IMR-90 (cell line): ENCODE results near the gene MRGPRF. TPM values are rescaled to one million over a fixed set of nuclear protein-coding genes. Genes with fewer than 3 reads are reported as not detected.
A peak's percentile ranks its signal among the peaks of the same experiment; 100 is the strongest.

Source experiments
- ATAC-seq: fragments of 200-7000 bp; cut with Tn5 transposase; 2 replicates; pipeline ENCODE4 v1.9.1; 2020; ENCODE audit warnings: low read depth, mild to moderate bottlenecking, moderate library complexity
- BruUV-seq: library from RNA; stranded (reverse); fragments of 400-500 nt; replicated peaks from 2 replicates; lab custom pipeline; 2021; lab: Mats Ljungman, UMichigan
- CTCF ChIA-PET: fragments of 300-600 bp; formaldehyde crosslinking; extraction: SDS; loops from one replicate; lab custom pipeline; 2021; ENCODE audit warnings: antibody characterized with exemption; lab: Yijun Ruan, JAX
- POLR2A ChIA-PET: fragments of 300-600 bp; sonication (Branson Sonifier 250); formaldehyde crosslinking; loops from one replicate; lab custom pipeline; 2022; ENCODE audit warnings: antibody characterized with exemption; ENCODE audit not compliant: unreplicated experiment; lab: Charles Lee
- DNase-seq: peaks from one replicate; pipeline ENCODE4 v3.0.0; 2013
- H2AFZ ChIP-seq: replicated peaks from 2 replicates; pipeline ENCODE3; 2013; ENCODE audit warnings: low read length, mild to moderate bottlenecking; ENCODE audit not compliant: poor library complexity
- H2AK5ac ChIP-seq: 2 replicates; pipeline ENCODE4 v1.6.1; 2013; ENCODE audit warnings: low read depth, low read length, inconsistent platforms
- H2AK9ac ChIP-seq: replicated peaks from 2 replicates; pipeline ENCODE3; 2013; ENCODE audit warnings: mild to moderate bottlenecking, low read depth, low read length, moderate library complexity; ENCODE audit not compliant: poor library complexity
- H2BK120ac ChIP-seq: 2 replicates; pipeline ENCODE4 v1.6.1; 2013; ENCODE audit warnings: low read depth, low read length, inconsistent platforms
- H2BK15ac ChIP-seq: 3 replicates; pipeline ENCODE4 v1.6.1; 2013; ENCODE audit warnings: low read depth, low read length, inconsistent platforms
- H2BK20ac ChIP-seq: 2 replicates; pipeline ENCODE4 v1.6.1; 2013; ENCODE audit warnings: low read depth, mild to moderate bottlenecking, inconsistent platforms, low read length, moderate library complexity
- H2BK5ac ChIP-seq: 2 replicates; pipeline ENCODE4 v1.6.1; 2013; ENCODE audit warnings: mild to moderate bottlenecking, low read depth, low read length, inconsistent platforms; ENCODE audit not compliant: poor library complexity, severe bottlenecking
- H3K14ac ChIP-seq: replicated peaks from 2 replicates; pipeline ENCODE4 v1.6.1; 2013; ENCODE audit warnings: low read depth, low read length, inconsistent platforms
- H3K18ac ChIP-seq: 2 replicates; pipeline ENCODE4 v1.6.1; 2013; ENCODE audit warnings: low read depth, low read length, control low read depth
- H3K23ac ChIP-seq: 2 replicates; pipeline ENCODE4 v1.6.1; 2013; ENCODE audit warnings: low read depth, low read length, inconsistent platforms
- H3K27ac ChIP-seq: 2 replicates; pipeline ENCODE4 v1.5.1; 2013; ENCODE audit warnings: mild to moderate bottlenecking, control low read depth, low read length; ENCODE audit not compliant: insufficient read depth
- H3K27me3 ChIP-seq: 2 replicates; pipeline ENCODE4 v1.6.1; 2013; ENCODE audit warnings: low read length; ENCODE audit not compliant: control insufficient read depth, insufficient read depth
- H3K36me3 ChIP-seq: 2 replicates; pipeline ENCODE4 v1.6.1; 2013; ENCODE audit warnings: low read length, mixed read lengths; ENCODE audit not compliant: control insufficient read depth, insufficient read depth
- H3K4ac ChIP-seq: 2 replicates; pipeline ENCODE4 v1.6.1; 2013; ENCODE audit warnings: low read depth, low read length, inconsistent platforms
- H3K4me1 ChIP-seq: 2 replicates; pipeline ENCODE4 v1.6.1; 2013; ENCODE audit warnings: low read length, mixed read lengths; ENCODE audit not compliant: control insufficient read depth, insufficient read depth
- H3K4me2 ChIP-seq: 2 replicates; pipeline ENCODE4 v1.6.1; 2013; ENCODE audit warnings: low read depth, mild to moderate bottlenecking, control low read depth, low read length, moderate library complexity
- H3K4me3 ChIP-seq: 2 replicates; pipeline ENCODE4 v1.5.1; 2013; ENCODE audit warnings: low read depth, mild to moderate bottlenecking, control low read depth, low read length, moderate library complexity; ENCODE audit not compliant: insufficient read depth
- H3K56ac ChIP-seq: 2 replicates; pipeline ENCODE4 v1.6.1; 2013; ENCODE audit warnings: low read length, inconsistent platforms; ENCODE audit not compliant: insufficient read depth; ENCODE audit errors: extremely low read depth
- H3K79me1 ChIP-seq, 2 experiments: 2 replicates each; pipeline ENCODE4 v1.6.1; 2013; ENCODE audit warnings: low read length in 2 of 2, inconsistent platforms in 1 of 2, low read depth in 1 of 2
- H3K9ac ChIP-seq: 2 replicates; pipeline ENCODE4 v1.6.1; 2013; ENCODE audit warnings: low read depth, low read length, control low read depth
- H3K9me1 ChIP-seq: 2 replicates; pipeline ENCODE4 v1.6.1; 2013; ENCODE audit warnings: low read length, inconsistent platforms; ENCODE audit not compliant: insufficient read depth
- H3K9me3 ChIP-seq: 2 replicates; pipeline ENCODE4 v1.6.1; 2013; ENCODE audit warnings: low read length; ENCODE audit not compliant: control insufficient read depth, insufficient read depth
- H4K20me1 ChIP-seq: 2 replicates; pipeline ENCODE4 v1.6.1; 2013; ENCODE audit warnings: low read length, inconsistent platforms; ENCODE audit not compliant: insufficient read depth
- H4K5ac ChIP-seq: 2 replicates; pipeline ENCODE4 v1.6.1; 2013; ENCODE audit warnings: mild to moderate bottlenecking, low read depth, low read length, control low read depth
- H4K8ac ChIP-seq, 2 experiments: 2 replicates each; pipeline ENCODE4 v1.6.1; 2013; ENCODE audit warnings: low read depth in 2 of 2, low read length in 2 of 2, control low read depth in 1 of 2, inconsistent platforms in 1 of 2
- H4K91ac ChIP-seq: 2 replicates; pipeline ENCODE4 v1.6.1; 2013; ENCODE audit warnings: low read depth, low read length, inconsistent platforms; ENCODE audit not compliant: insufficient read depth
- BHLHE40 ChIP-seq: fragments of 150-350 bp; IDR thresholded peaks from 2 replicates; pipeline ENCODE4 v1.6.1; 2016; ENCODE audit warnings: mild to moderate bottlenecking, low read depth, low read length
- CEBPB ChIP-seq: IDR thresholded peaks from 2 replicates; pipeline ENCODE4 v1.6.1; 2012; ENCODE audit warnings: low read depth, low read length, improper control_type of control experiment
- CHD1 ChIP-seq: IDR thresholded peaks from 2 replicates; pipeline ENCODE4 v1.6.1; 2012; ENCODE audit warnings: low read depth, low read length, improper control_type of control experiment
- FOS ChIP-seq: fragments of 150-350 bp; IDR thresholded peaks from 2 replicates; pipeline ENCODE4 v1.6.1; 2016; ENCODE audit warnings: low read depth, low read length
- MAFK ChIP-seq: IDR thresholded peaks from 2 replicates; pipeline ENCODE4 v1.6.1; 2012; ENCODE audit warnings: low read depth, low read length, improper control_type of control experiment
- MAZ ChIP-seq: IDR thresholded peaks from 2 replicates; pipeline ENCODE4 v1.6.1; 2012; ENCODE audit warnings: low read depth, mild to moderate bottlenecking, low read length, improper control_type of control experiment, moderate library complexity, borderline replicate concordance
- MXI1 ChIP-seq: IDR thresholded peaks from 2 replicates; pipeline ENCODE4 v1.6.1; 2012; ENCODE audit warnings: low read depth, mild to moderate bottlenecking, low read length, moderate library complexity, borderline replicate concordance
- NFE2L2 ChIP-seq: fragments of 150-350 bp; IDR thresholded peaks from 2 replicates; pipeline ENCODE4 v1.6.1; 2016; ENCODE audit warnings: low read depth, mild to moderate bottlenecking, low read length
- POLR2A ChIP-seq: IDR thresholded peaks from 2 replicates; pipeline ENCODE4 v1.6.1; 2012; ENCODE audit warnings: mild to moderate bottlenecking, low read depth, low read length
- RAD21 ChIP-seq: IDR thresholded peaks from 2 replicates; pipeline ENCODE4 v1.6.1; 2012; ENCODE audit warnings: low read length, improper control_type of control experiment
- RCOR1 ChIP-seq: IDR thresholded peaks from 2 replicates; pipeline ENCODE4 v1.6.1; 2012; ENCODE audit warnings: mild to moderate bottlenecking, low read length, improper control_type of control experiment; ENCODE audit not compliant: insufficient replicate concordance
- RFX5 ChIP-seq: IDR thresholded peaks from 2 replicates; pipeline ENCODE4 v1.8.0; 2012; ENCODE audit warnings: low read depth, mild to moderate bottlenecking, low read length, moderate library complexity
- SMC3 ChIP-seq: fragments of 150-350 bp; IDR thresholded peaks from 2 replicates; pipeline ENCODE4 v1.6.1; 2016; ENCODE audit warnings: low read depth, mild to moderate bottlenecking, antibody characterized with exemption, low read length, moderate library complexity
- WGBS, 2 experiments: methylation state at CpG; one replicate each; pipeline versions ENCODE4 v1.1.5 to v1.1.7; 2013; ENCODE audit warnings: missing lambda C conversion rate in 2 of 2; ENCODE audit not compliant: insufficient read length in 1 of 2; ENCODE audit errors: extremely low coverage in 2 of 2; 5-methylcytosine and 5-hydroxymethylcytosine counted together
- dilution Hi-C: fragments of 300-500 bp; cut with HindIII; formaldehyde crosslinking; loops from one replicate; pipeline ENCODE4 v1.14.3; 2018; ENCODE audit warnings: low sequenced_read_pairs; ENCODE audit not compliant: unreplicated experiment
- in situ Hi-C: fragments of 300-500 bp; cut with MboI; formaldehyde crosslinking; loops from 3 replicates; pipeline ENCODE4 v1.14.3; 2019; ENCODE audit warnings: low sequenced_read_pairs, inconsistent platforms, mixed read lengths
- intact Hi-C: fragments of 100-400 bp; cut with micrococcal nuclease; formaldehyde crosslinking; loops from 2 replicates; pipeline ENCODE4 v1.10.0; 2022
- polyA plus RNA-seq, 3 experiments: library from polyadenylated mRNA; depleted of rRNA; stranded (reverse); fragments of >200 nt; gene quantifications; 2 replicates each; pipeline ENCODE4 v1.2.3, GENCODE V29; 2012; ENCODE audit warnings: low replicate concordance in 1 of 3
- total RNA-seq: library from RNA; depleted of rRNA; stranded (reverse); fragments of >200 nt; gene quantifications from 2 replicates; pipeline ENCODE4 v1.2.3, GENCODE V29; 2012
- TF ChIP-seq, protein P1 (sequence below): conservative IDR thresholded peaks from 2 replicates; pipeline ENCODE4 v1.5.1; 2012; ENCODE audit warnings: mild to moderate bottlenecking, low read depth, low read length, improper control_type of control experiment
- TF ChIP-seq, protein P2 (sequence below): fragments of 150-350 bp; IDR thresholded peaks from 2 replicates; pipeline ENCODE4 v1.6.1; 2017; ENCODE audit warnings: mild to moderate bottlenecking, antibody characterized with exemption, low read length, low read depth
- TF ChIP-seq, protein P3 (sequence below): fragments of 150-350 bp; IDR thresholded peaks from 2 replicates; pipeline ENCODE4 v1.6.1; 2016; ENCODE audit warnings: low read depth, mild to moderate bottlenecking, low read length, moderate library complexity, borderline replicate concordance

The MRGPRF gene
- total and polyA plus RNA-seq, 2 of the 4 experiments (the other 2 are of a cell fraction): 6.3 to 28.8 TPM

DNA sequence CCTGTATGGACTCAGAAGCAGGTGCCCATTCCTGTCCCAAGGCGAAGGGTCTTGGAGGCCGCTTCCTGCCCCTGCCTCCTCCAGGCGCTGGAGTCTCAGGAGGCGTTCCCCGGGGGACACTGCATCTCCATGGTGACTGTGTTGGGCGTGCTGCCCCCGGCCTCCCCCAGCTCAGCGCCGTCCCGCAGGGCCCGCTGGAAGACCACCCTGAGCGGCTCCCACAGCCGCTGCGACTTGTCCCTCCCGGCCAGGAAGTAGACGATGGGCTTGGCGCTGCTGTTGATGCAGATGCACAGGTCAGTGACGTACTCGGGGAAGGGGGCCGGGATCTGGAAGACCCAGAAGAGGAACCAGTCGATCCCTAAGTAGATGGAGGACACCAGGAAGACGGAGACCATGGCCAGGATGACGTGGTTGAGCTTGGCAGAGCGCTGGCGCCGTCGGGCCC, 7.8 kb downstream of the MRGPRF start:
- TF ChIP-seq CEBPB (no peak), CHD1 (no peak), BHLHE40 (no peak), MXI1 (no peak), SMC3 (no peak), POLR2A (no peak), RFX5 (no peak), RAD21 (no peak), FOS (no peak), MAFK (no peak), RCOR1 (no peak), MAZ (no peak), NFE2L2 (no peak)
- TF ChIP-seq, protein P1, sequence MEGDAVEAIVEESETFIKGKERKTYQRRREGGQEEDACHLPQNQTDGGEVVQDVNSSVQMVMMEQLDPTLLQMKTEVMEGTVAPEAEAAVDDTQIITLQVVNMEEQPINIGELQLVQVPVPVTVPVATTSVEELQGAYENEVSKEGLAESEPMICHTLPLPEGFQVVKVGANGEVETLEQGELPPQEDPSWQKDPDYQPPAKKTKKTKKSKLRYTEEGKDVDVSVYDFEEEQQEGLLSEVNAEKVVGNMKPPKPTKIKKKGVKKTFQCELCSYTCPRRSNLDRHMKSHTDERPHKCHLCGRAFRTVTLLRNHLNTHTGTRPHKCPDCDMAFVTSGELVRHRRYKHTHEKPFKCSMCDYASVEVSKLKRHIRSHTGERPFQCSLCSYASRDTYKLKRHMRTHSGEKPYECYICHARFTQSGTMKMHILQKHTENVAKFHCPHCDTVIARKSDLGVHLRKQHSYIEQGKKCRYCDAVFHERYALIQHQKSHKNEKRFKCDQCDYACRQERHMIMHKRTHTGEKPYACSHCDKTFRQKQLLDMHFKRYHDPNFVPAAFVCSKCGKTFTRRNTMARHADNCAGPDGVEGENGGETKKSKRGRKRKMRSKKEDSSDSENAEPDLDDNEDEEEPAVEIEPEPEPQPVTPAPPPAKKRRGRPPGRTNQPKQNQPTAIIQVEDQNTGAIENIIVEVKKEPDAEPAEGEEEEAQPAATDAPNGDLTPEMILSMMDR: no peak
- TF ChIP-seq, protein P2, sequence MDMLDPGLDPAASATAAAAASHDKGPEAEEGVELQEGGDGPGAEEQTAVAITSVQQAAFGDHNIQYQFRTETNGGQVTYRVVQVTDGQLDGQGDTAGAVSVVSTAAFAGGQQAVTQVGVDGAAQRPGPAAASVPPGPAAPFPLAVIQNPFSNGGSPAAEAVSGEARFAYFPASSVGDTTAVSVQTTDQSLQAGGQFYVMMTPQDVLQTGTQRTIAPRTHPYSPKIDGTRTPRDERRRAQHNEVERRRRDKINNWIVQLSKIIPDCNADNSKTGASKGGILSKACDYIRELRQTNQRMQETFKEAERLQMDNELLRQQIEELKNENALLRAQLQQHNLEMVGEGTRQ: no peak
- TF ChIP-seq, protein P3, sequence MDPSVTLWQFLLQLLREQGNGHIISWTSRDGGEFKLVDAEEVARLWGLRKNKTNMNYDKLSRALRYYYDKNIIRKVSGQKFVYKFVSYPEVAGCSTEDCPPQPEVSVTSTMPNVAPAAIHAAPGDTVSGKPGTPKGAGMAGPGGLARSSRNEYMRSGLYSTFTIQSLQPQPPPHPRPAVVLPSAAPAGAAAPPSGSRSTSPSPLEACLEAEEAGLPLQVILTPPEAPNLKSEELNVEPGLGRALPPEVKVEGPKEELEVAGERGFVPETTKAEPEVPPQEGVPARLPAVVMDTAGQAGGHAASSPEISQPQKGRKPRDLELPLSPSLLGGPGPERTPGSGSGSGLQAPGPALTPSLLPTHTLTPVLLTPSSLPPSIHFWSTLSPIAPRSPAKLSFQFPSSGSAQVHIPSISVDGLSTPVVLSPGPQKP: no peak
- 96% methylated on average over 25 of the region's 27 CpGs; no CpG with 5 or more reads in 1 of the 2 experiments for WGBS, 2 experiments
- Histone ChIP-seq H4K8ac (no peak overlapping the region), H3K79me1 (peaks cover 15 to 50% of the 10 kb centered on the region in 2 experiments), H3K9me3 (no peaks in the 10 kb centered on the region), H2AFZ (no peak overlapping the region), H2BK120ac (no peak overlapping the region), H3K9ac (no peak overlapping the region), H3K18ac (no peak overlapping the region), H3K4me3 (no peak overlapping the region), H2BK20ac (no peak overlapping the region), H3K56ac (no peak overlapping the region), H3K9me1 (peaks cover 24% of the 10 kb centered on the region), H3K27ac (no peak overlapping the region), H3K27me3 (no peaks in the 10 kb centered on the region), H4K5ac (no peak overlapping the region), H4K91ac (no peak overlapping the region), H2AK9ac (peak overlapping the region; percentile 86), H3K36me3 (peaks cover 46% of the 10 kb centered on the region), H2AK5ac (no peak overlapping the region), H3K4ac (no peak overlapping the region), H3K4me1 (peaks cover 45% of the 10 kb centered on the region), H3K4me2 (no peak overlapping the region), H2BK5ac (no peak overlapping the region), H4K20me1 (peaks cover 8% of the 10 kb centered on the region), H2BK15ac (no peak overlapping the region), H3K23ac (no peak overlapping the region), H3K14ac (no peak overlapping the region)
- intact Hi-C loops: no loop called here
- dilution Hi-C loops: no loop called here
- no TSS peak for BruUV-seq
- in situ Hi-C loops: loop anchor here (5.0 kb wide), 1 partner anchor 77 kb away; no protein-coding TSS in a partner anchor
- ChIA-PET CTCF (no interaction called here), POLR2A (no interaction called here)
- ATAC-seq (no peak), DNase-seq (no peak)
